Neural progenitor cell (in vitro differentiated cells): ENCODE results near the gene ZNF793. TPM values are rescaled to one million over a fixed set of nuclear protein-coding genes. Genes with fewer than 3 reads are reported as not detected.

Experiments used
- DNase-seq: peaks from one replicate; pipeline ENCODE4 v3.0.0-alpha.2; 2016; ENCODE audit warnings: low spot score
- H2AFZ ChIP-seq: fragments of 200-600 bp; sonication (generic); replicated peaks from 2 replicates; pipeline ENCODE4 v1.6.1; 2016; ENCODE audit warnings: antibody characterized with exemption
- H3F3A ChIP-seq: fragments of 200-600 bp; sonication (generic); 2 replicates; pipeline ENCODE4 v1.6.1; 2016; ENCODE audit warnings: antibody characterized with exemption, low read depth
- H3K27ac ChIP-seq: fragments of 200-600 bp; sonication (generic); 2 replicates; pipeline ENCODE4 v1.5.1; 2016; ENCODE audit warnings: mild to moderate bottlenecking
- H3K27me3 ChIP-seq: fragments of 200-600 bp; sonication (generic); 2 replicates; pipeline ENCODE4 v1.6.1; 2016; ENCODE audit warnings: mild to moderate bottlenecking, moderate library complexity
- H3K36me3 ChIP-seq: fragments of 200-600 bp; sonication (generic); 2 replicates; pipeline ENCODE4 v1.5.1; 2016
- H3K4me1 ChIP-seq: fragments of 200-600 bp; sonication (generic); 2 replicates; pipeline ENCODE4 v1.6.1; 2016; ENCODE audit warnings: mixed run types
- H3K4me2 ChIP-seq: fragments of 200-600 bp; sonication (generic); 2 replicates; pipeline ENCODE4 v1.6.1; 2016
- H3K4me3 ChIP-seq: fragments of 200-600 bp; sonication (generic); 2 replicates; pipeline ENCODE4 v1.5.1; 2016
- H3K79me2 ChIP-seq: fragments of 200-600 bp; sonication (generic); 2 replicates; pipeline ENCODE4 v1.6.1; 2016; ENCODE audit warnings: low read depth
- H3K9ac ChIP-seq: fragments of 200-600 bp; sonication (generic); 2 replicates; pipeline ENCODE4 v1.6.1; 2016
- H3K9me3 ChIP-seq: fragments of 200-600 bp; sonication (generic); 2 replicates; pipeline ENCODE4 v1.5.1; 2016; ENCODE audit warnings: low read depth
- H4K20me1 ChIP-seq: fragments of 200-600 bp; sonication (generic); 2 replicates; pipeline ENCODE4 v1.6.1; 2016; ENCODE audit warnings: low read depth
- H3K27ac Mint-ChIP-seq: 3 replicates; pipeline ENCODE4 v1.8.0; 2021; ENCODE audit warnings: mixed read lengths
- H3K27me3 Mint-ChIP-seq: 2 replicates; pipeline ENCODE4 v1.8.0; 2022; ENCODE audit warnings: low read depth, mild to moderate bottlenecking, inconsistent platforms, moderate library complexity, mixed read lengths; ENCODE audit not compliant: insufficient read depth
- H3K36me3 Mint-ChIP-seq: 3 replicates; pipeline ENCODE4 v1.8.0; 2021; ENCODE audit warnings: mixed read lengths
- H3K4me1 Mint-ChIP-seq: 3 replicates; pipeline ENCODE4 v1.8.0; 2021; ENCODE audit warnings: mixed read lengths
- H3K4me3 Mint-ChIP-seq: 3 replicates; pipeline ENCODE4 v1.8.0; 2021; ENCODE audit warnings: mild to moderate bottlenecking, moderate library complexity, mixed read lengths
- H3K9me3 Mint-ChIP-seq: 3 replicates; pipeline ENCODE4 v1.8.0; 2020; ENCODE audit warnings: mixed read lengths
- CTCF ChIP-seq: fragments of 200-600 bp; sonication (generic); IDR thresholded peaks from 2 replicates; pipeline ENCODE4 v1.5.1; 2017; ENCODE audit warnings: antibody characterized with exemption, mild to moderate bottlenecking
- EZH2 ChIP-seq: fragments of 200-600 bp; sonication (generic); IDR thresholded peaks from 2 replicates; pipeline ENCODE4 v1.6.1; 2017; ENCODE audit warnings: antibody characterized with exemption, mild to moderate bottlenecking, moderate library complexity
- EZH2phosphoT487 ChIP-seq: fragments of 200-600 bp; sonication (generic); IDR thresholded peaks from 2 replicates; pipeline ENCODE4 v1.6.1; 2017; ENCODE audit warnings: antibody characterized with exemption
- total RNA-seq: library from RNA; depleted of rRNA; stranded (reverse); fragments of >200 nt; gene quantifications from 2 replicates; pipeline ENCODE4 v1.2.3, GENCODE V29; 2015; ENCODE audit warnings: low replicate concordance

Gene ZNF793
- total RNA-seq, 1 donor from 2014 or later, result 17.3 TPM

GRCh38 chr19:37505958-37506386, 767 bp upstream of the ZNF793 start:
- Mint-ChIP-seq H3K9me3 (peaks cover 35% of the 10 kb centered on the region), H3K36me3 (peaks cover 30% of the 10 kb centered on the region), H3K27ac (no peak overlapping the region), H3K4me3 (no peak overlapping the region), H3K27me3 (no peaks in the 10 kb centered on the region), H3K4me1 (no peaks in the 10 kb centered on the region)
- peaks cover 14% of the 10 kb centered on the region for H3K79me2 ChIP-seq
- no peak for DNase-seq
- H3K4me2 ChIP-seq, result peak overlapping the region; percentile 82
- peak overlapping the region; percentile 92 for H3K27ac ChIP-seq
- H3K9ac ChIP-seq, result peak overlapping the region; percentile 75
- H3K27me3 ChIP-seq, result no peaks in the 10 kb centered on the region
- H3F3A ChIP-seq, result peaks cover 9% of the 10 kb centered on the region
- H3K36me3 ChIP-seq, result no peaks in the 10 kb centered on the region
- no peaks in the 10 kb centered on the region for H3K9me3 ChIP-seq
- H3K4me1 ChIP-seq, result peaks cover 8% of the 10 kb centered on the region
- peak overlapping the region; percentile 99 for H2AFZ ChIP-seq
- no peaks in the 10 kb centered on the region for H4K20me1 ChIP-seq
- H3K4me3 ChIP-seq, result peak overlapping the region; percentile 85
- TF ChIP-seq EZH2 (no peak), EZH2phosphoT487 (no peak), CTCF (no peak)

GRCh38 chr19:37507167-37507464, 377 bp downstream of the ZNF793 start:
- H3K4me2 ChIP-seq, result peak overlapping the region; percentile 82
- H4K20me1 ChIP-seq, result no peaks in the 10 kb centered on the region
- no peak for TF ChIP-seq EZH2
- no peak for TF ChIP-seq CTCF
- TF ChIP-seq EZH2phosphoT487, result no peak
- no peaks in the 10 kb centered on the region for H3K36me3 ChIP-seq
- no peaks in the 10 kb centered on the region for H3K27me3 ChIP-seq
- H3K27me3 Mint-ChIP-seq, result no peaks in the 10 kb centered on the region
- H3K4me3 Mint-ChIP-seq, result no peak overlapping the region
- no peaks in the 10 kb centered on the region for H3K9me3 ChIP-seq
- peaks cover 8% of the 10 kb centered on the region for H3K4me1 ChIP-seq
- H3K9ac ChIP-seq, result peak overlapping the region; percentile 75
- H3K4me3 ChIP-seq, result peak overlapping the region; percentile 85
- H3K36me3 Mint-ChIP-seq, result peaks cover 35% of the 10 kb centered on the region
- peak overlapping the region; percentile 99 for H2AFZ ChIP-seq
- H3K79me2 ChIP-seq, result peaks cover 14% of the 10 kb centered on the region
- peaks cover 9% of the 10 kb centered on the region for H3F3A ChIP-seq
- H3K4me1 Mint-ChIP-seq, result no peaks in the 10 kb centered on the region
- H3K9me3 Mint-ChIP-seq, result peaks cover 35% of the 10 kb centered on the region
- H3K27ac Mint-ChIP-seq, result no peak overlapping the region
- H3K27ac ChIP-seq, result peak overlapping the region; percentile 92
- DNase-seq, result no peak

DNA sequence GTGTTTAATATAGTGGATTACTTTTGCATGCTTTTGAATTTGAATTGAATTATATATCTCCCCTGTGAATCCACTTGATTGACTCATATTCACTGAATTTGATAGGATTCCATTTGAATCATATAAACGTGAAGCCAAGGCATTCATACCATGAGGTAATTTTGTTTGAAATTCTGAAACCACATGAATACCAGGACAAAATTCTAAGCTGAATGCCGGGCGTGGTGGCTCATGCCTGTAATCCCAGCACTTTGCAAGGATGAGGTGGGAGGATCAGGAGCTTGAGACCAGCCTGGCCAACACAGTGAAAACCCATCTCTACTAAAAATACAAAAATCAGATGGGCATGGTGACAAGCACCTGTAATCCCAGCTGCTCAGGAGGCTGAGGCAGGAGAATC, 4.4 kb downstream of the ZNF793 start:
- no peak for TF ChIP-seq EZH2phosphoT487
- no peak for TF ChIP-seq CTCF
- no peak for TF ChIP-seq EZH2
- H4K20me1 ChIP-seq, result no peaks in the 10 kb centered on the region
- no peak overlapping the region for H3K4me2 ChIP-seq
- H3K9me3 ChIP-seq, result no peaks in the 10 kb centered on the region
- no peak overlapping the region for H3K27ac ChIP-seq
- no peak overlapping the region for H2AFZ ChIP-seq
- H3K4me1 ChIP-seq, result peaks cover 8% of the 10 kb centered on the region
- peaks cover 9% of the 10 kb centered on the region for H3K36me3 ChIP-seq
- Mint-ChIP-seq H3K36me3 (peaks cover 50% of the 10 kb centered on the region), H3K9me3 (peaks cover 38% of the 10 kb centered on the region), H3K4me3 (no peak overlapping the region), H3K4me1 (no peaks in the 10 kb centered on the region), H3K27ac (no peak overlapping the region), H3K27me3 (peaks cover 2% of the 10 kb centered on the region)
- no peak for DNase-seq
- H3K4me3 ChIP-seq, result no peak overlapping the region
- H3K79me2 ChIP-seq, result peaks cover 14% of the 10 kb centered on the region
- H3F3A ChIP-seq, result peaks cover 4% of the 10 kb centered on the region
- no peak overlapping the region for H3K9ac ChIP-seq
- H3K27me3 ChIP-seq, result no peaks in the 10 kb centered on the region
